ENCODE results near the gene TMEM225. TPM values are rescaled to one million over a fixed set of nuclear protein-coding genes. Genes with fewer than 3 reads are reported as not detected.

Gene TMEM225
- total RNA-seq (2014; rRNA removed; shearing (Covaris generic)): not detected in 2 replicates

GRCh38 chr11:123885570-123885969, at the start of gene TMEM225:
TMEM225 (minus strand) TSS chr11:123885670; CDS start chr11:123885425, 245 bp downstream.

GRCh38 chr11:123901867-123902266, 16.4 kb upstream of the TMEM225 start, which contains the start of gene OR8D4:
OR8D4 (plus strand) TSS chr11:123902167; CDS start chr11:123906432, 4,265 bp downstream.

Other genes with a start within 250 kb of the TMEM225 start
- gene SCN3B, start 231.0 kb downstream of the TMEM225 start, total RNA-seq (2014; rRNA removed; shearing (Covaris generic)): not detected in 2 replicates
- 11.1 and 14.3 TPM in 2 replicates for gene ZNF202, start 144.0 kb downstream of the TMEM225 start, total RNA-seq (2014; rRNA removed; shearing (Covaris generic))
- not detected in 2 replicates for gene OR6X1, start 131.2 kb downstream of the TMEM225 start, total RNA-seq (2014; rRNA removed; shearing (Covaris generic))
- gene OR6M1, start 79.3 kb downstream of the TMEM225 start, total RNA-seq (2014; rRNA removed; shearing (Covaris generic)): not detected in 2 replicates
- not detected in 2 replicates for gene OR8D4, start 16.5 kb upstream of the TMEM225 start, total RNA-seq (2014; rRNA removed; shearing (Covaris generic))
- gene OR4D5, start 53.9 kb upstream of the TMEM225 start, total RNA-seq (2014; rRNA removed; shearing (Covaris generic)): not detected in 2 replicates
- 0.21 TPM in 1 of 2 replicates, not detected in the other for gene OR6T1, start 58.2 kb upstream of the TMEM225 start, total RNA-seq (2014; rRNA removed; shearing (Covaris generic))
- not detected in 2 replicates for gene OR10S1, start 92.1 kb upstream of the TMEM225 start, total RNA-seq (2014; rRNA removed; shearing (Covaris generic))
- gene OR10G6, start 109.5 kb upstream of the TMEM225 start, total RNA-seq (2014; rRNA removed; shearing (Covaris generic)): not detected in 2 replicates
- gene OR10G4, start 127.3 kb upstream of the TMEM225 start, total RNA-seq (2014; rRNA removed; shearing (Covaris generic)): not detected in 2 replicates
- gene OR10G9, start 137.3 kb upstream of the TMEM225 start, total RNA-seq (2014; rRNA removed; shearing (Covaris generic)): not detected in 2 replicates
- gene OR10G8, start 141.1 kb upstream of the TMEM225 start, total RNA-seq (2014; rRNA removed; shearing (Covaris generic)): not detected in 2 replicates
- gene OR10G7, start 155.7 kb upstream of the TMEM225 start, total RNA-seq (2014; rRNA removed; shearing (Covaris generic)): not detected in 2 replicates
- gene VWA5A, start 229.8 kb upstream of the TMEM225 start, total RNA-seq (2014; rRNA removed; shearing (Covaris generic)): 5.5 and 6.9 TPM in 2 replicates